ENCODE results near the gene PPP6C. TPM values are rescaled to one million over a fixed set of nuclear protein-coding genes. Genes with fewer than 3 reads are reported as not detected.

The PPP6C gene
- total and polyA plus RNA-seq, 2 experiments from 2014 or later: 31.9 to 46.4 TPM

- Histone ChIP-seq H3K9me2 (ENCODE audit: insufficient read depth) (no peaks in the 10 kb centered on the region), H3K79me2 (replicated peaks; ENCODE audit: insufficient read depth) (peaks cover 45% of the 10 kb centered on the region), H3F3A (replicated peaks; ENCODE audit: low read depth) (peaks cover 2% of the 10 kb centered on the region; the same call in 1 of the 2 replicates), H3K27me3 (ENCODE audit: insufficient read depth) (no peaks in the 10 kb centered on the region), H3K4me3 (no peak overlapping the region), H3K4me1 (ENCODE audit: insufficient read depth) (no peaks in the 10 kb centered on the region), H3K4me2 (no peak overlapping the region), H3K27ac (ENCODE audit: low read depth) (no peak overlapping the region), H3K36me3 (ENCODE audit: insufficient read depth) (no peaks in the 10 kb centered on the region; the same call in 1 of the 2 replicates), H4K20me1 (replicated peaks; ENCODE audit: insufficient read depth) (0 out of 2 replicates have a peak, but pooled peaks cover 11% of the 10 kb centered on the region), H2AFZ (no peak overlapping the region)
- no peak for TF ChIP-seq NANOG (IDR thresholded peaks at IDR 0.05; ENCODE audit: borderline replicate concordance)
- TF ChIP-seq CTCF (conservative IDR thresholded peaks at IDR 0.05; ENCODE audit: low read depth in 2 of 2): no peak
- no peak for TF ChIP-seq EZH2phosphoT487 (IDR thresholded peaks at IDR 0.05; ENCODE audit: unreplicated experiment)
- no peak for TF ChIP-seq ETS1 (IDR thresholded peaks at IDR 0.05)
- TF ChIP-seq EZH2 (IDR thresholded peaks at IDR 0.05; ENCODE audit: low read depth, unreplicated experiment): no peak
- no peak for TF ChIP-seq ZNF331 (CRISPR knock-in tag; IDR thresholded peaks at IDR 0.05; ENCODE audit: low read depth)
- no peak for TF ChIP-seq REST (IDR thresholded peaks at IDR 0.05; ENCODE audit: unreplicated experiment)
- no peak for TF ChIP-seq STAT1 (IDR thresholded peaks at IDR 0.05; ENCODE audit: unreplicated experiment)
- no peak for TF ChIP-seq JUNB (IDR thresholded peaks at IDR 0.05; ENCODE audit: unreplicated experiment)
- no peak for TF ChIP-seq ZNF114 (CRISPR knock-in tag; IDR thresholded peaks at IDR 0.05)
- TF ChIP-seq ZNF462 (CRISPR knock-in tag; IDR thresholded peaks at IDR 0.05): no peak
- no peak for TF ChIP-seq POLR2AphosphoS5 (IDR thresholded peaks at IDR 0.05; ENCODE audit: low read depth)
- TF ChIP-seq CREB1 (CRISPR knock-in tag; IDR thresholded peaks at IDR 0.05; ENCODE audit: low read depth): no peak
- Mint-ChIP-seq H3K4me3 (no peak overlapping the region), H3K27me3 (ENCODE audit: insufficient read depth, low read depth, poor library complexity) (peaks cover 5% of the 10 kb centered on the region), H3K4me1 (peaks cover 4% of the 10 kb centered on the region; the same call in 1 of the 3 replicates), H3K9me3 (peaks cover 2% of the 10 kb centered on the region; the same call in 1 of the 3 replicates), H3K36me3 (ENCODE audit: low read depth) (peaks cover 22% of the 10 kb centered on the region), H3K27ac (no peak overlapping the region)
- DNase-seq (ENCODE audit: low spot score) (no peak), ATAC-seq (no peak)
These were observed 89.8 kb downstream of the PPP6C start for GRCh38 chr9:125099816-125100215.
